Mammary epithelial cell (primary cell): Measurements from ENCODE around the gene HTRA3.

Experiments
- EZH2 ChIP-seq: IDR thresholded peaks from 2 replicates; pipeline ENCODE4 v1.6.1; 2012; ENCODE audit warnings: low read length, inconsistent platforms, borderline replicate concordance
- TF ChIP-seq, protein P1 (sequence below), 2 donors: IDR thresholded peaks in 1 of 2; conservative IDR thresholded peaks in 1 of 2; 2 replicates each; pipeline ENCODE4 v1.5.1; 2011 to 2012; ENCODE audit warnings: inconsistent platforms in 2 of 2, low read length in 2 of 2, mild to moderate bottlenecking in 2 of 2, control low read depth in 1 of 2, low read depth in 1 of 2; ENCODE audit not compliant: insufficient read depth in 1 of 2; ENCODE audit errors: extremely low read depth in 1 of 2

DNA sequence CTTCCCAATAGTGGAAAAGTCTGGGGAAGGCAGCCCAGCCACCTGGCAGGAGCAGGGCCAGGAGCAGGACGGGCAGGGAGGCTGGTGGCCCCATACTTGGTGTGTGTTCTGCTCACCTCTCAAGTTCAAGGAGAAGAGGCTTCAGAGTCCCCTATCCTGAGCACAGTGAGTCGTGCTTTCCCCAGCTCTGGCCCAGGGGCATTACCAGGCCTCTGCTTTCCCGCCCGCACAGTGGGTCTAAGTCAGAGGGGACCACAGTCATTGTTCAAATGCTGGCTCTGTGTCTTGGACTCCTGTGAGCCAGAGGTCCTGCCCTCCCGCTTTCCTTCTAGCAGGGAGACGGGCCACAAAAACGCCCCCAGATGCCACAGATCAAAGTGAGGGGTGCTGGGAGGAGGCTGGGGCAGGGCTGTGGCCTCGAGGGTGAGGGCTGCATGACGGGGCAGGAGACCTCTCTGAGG lies 27.6 kb downstream of the HTRA3 start:
- TF ChIP-seq, protein P1, sequence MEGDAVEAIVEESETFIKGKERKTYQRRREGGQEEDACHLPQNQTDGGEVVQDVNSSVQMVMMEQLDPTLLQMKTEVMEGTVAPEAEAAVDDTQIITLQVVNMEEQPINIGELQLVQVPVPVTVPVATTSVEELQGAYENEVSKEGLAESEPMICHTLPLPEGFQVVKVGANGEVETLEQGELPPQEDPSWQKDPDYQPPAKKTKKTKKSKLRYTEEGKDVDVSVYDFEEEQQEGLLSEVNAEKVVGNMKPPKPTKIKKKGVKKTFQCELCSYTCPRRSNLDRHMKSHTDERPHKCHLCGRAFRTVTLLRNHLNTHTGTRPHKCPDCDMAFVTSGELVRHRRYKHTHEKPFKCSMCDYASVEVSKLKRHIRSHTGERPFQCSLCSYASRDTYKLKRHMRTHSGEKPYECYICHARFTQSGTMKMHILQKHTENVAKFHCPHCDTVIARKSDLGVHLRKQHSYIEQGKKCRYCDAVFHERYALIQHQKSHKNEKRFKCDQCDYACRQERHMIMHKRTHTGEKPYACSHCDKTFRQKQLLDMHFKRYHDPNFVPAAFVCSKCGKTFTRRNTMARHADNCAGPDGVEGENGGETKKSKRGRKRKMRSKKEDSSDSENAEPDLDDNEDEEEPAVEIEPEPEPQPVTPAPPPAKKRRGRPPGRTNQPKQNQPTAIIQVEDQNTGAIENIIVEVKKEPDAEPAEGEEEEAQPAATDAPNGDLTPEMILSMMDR (conservative IDR thresholded peaks at IDR 0.05 in 1 of 2, IDR thresholded peaks at IDR 0.05 in 1 of 2; ENCODE audit: extremely low read depth in 1 of 2, insufficient read depth in 1 of 2, low read depth in 1 of 2, low read length in 2 of 2), result no peak
- no peak for TF ChIP-seq EZH2
